T-helper 2 cell treated with Interferon-gamma antibody and Interleukin-4, amounts not matched to agents 5 μg/mL and 100 μg/mL, for 36 hours (primary cell): ENCODE measurements around the gene TPBGL.
A peak's percentile ranks its signal among the peaks of the same experiment; 100 is the strongest.

ENCODE experiments used
- DNase-seq: peaks from one replicate; pipeline ENCODE4 v3.0.0; 2021; ENCODE audit warnings: low spot score
- H3K27ac Mint-ChIP-seq: one replicate; pipeline ENCODE4 v1.8.0; 2021; ENCODE audit warnings: mild to moderate bottlenecking, mixed read lengths
- H3K27me3 Mint-ChIP-seq: one replicate; pipeline ENCODE4 v1.8.0; 2021; ENCODE audit warnings: low read depth, mixed read lengths
- H3K36me3 Mint-ChIP-seq: one replicate; pipeline ENCODE4 v1.8.0; 2021; ENCODE audit warnings: low read depth, mixed read lengths
- H3K4me1 Mint-ChIP-seq: one replicate; pipeline ENCODE4 v1.8.0; 2021; ENCODE audit warnings: low read depth, mixed read lengths
- H3K4me3 Mint-ChIP-seq: one replicate; pipeline ENCODE4 v1.8.0; 2022; ENCODE audit warnings: mild to moderate bottlenecking, moderate library complexity, mixed read lengths
- H3K9me3 Mint-ChIP-seq: one replicate; pipeline ENCODE4 v1.8.0; 2021; ENCODE audit warnings: mixed read lengths

Gene TPBGL

DNA sequence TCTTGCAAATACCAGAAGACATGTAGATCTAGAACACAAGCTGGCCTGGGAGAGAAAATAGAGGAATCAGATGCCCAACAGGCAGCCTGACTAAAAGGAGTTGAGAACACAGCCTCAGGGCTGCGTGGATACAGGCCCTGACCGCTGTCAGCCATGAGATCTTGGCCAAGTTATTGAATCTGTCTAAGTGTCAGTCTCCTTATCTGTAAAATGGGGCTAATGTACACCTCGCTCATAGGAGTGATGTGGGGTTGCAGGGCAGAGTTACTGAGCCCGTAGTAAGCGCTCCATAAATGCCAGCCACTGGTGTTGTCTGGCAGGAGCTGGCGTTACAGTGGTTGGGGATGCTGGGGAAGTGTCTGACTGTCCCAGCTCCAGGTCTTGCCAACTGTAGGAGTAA is 38.4 kb upstream of the TPBGL start:
- H3K4me3 Mint-ChIP-seq = no peak overlapping the region
- H3K4me1 Mint-ChIP-seq = no peaks in the 10 kb centered on the region
- DNase-seq = no peak
- no peaks in the 10 kb centered on the region for H3K9me3 Mint-ChIP-seq
- H3K36me3 Mint-ChIP-seq = no peaks in the 10 kb centered on the region
- H3K27ac Mint-ChIP-seq = no peak overlapping the region
- H3K27me3 Mint-ChIP-seq = peaks cover 3% of the 10 kb centered on the region

DNA sequence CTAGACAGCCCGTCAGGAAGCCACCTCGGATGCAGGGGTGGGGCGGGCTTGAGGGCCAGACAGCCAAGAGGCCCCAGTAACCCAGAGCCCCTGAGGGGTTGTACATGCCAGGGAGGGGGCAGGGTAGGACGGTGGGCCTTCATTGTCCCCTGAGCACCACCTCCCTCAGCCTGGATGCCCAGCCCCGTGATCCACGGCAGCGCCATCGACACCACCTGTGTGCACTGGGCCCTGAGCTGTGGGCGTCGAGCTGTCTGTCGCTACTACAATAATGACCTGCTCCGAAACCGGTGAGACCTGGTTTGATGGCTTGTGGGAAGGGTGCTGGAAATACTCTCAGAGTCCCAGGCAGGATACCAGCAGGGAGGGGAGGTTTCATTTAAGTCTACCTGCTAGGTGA is 37.4 kb upstream of the TPBGL start:
- peaks cover 5% of the 10 kb centered on the region for H3K27me3 Mint-ChIP-seq
- H3K4me1 Mint-ChIP-seq = no peaks in the 10 kb centered on the region
- H3K4me3 Mint-ChIP-seq = no peak overlapping the region
- DNase-seq = no peak
- no peaks in the 10 kb centered on the region for H3K36me3 Mint-ChIP-seq
- no peak overlapping the region for H3K27ac Mint-ChIP-seq
- no peaks in the 10 kb centered on the region for H3K9me3 Mint-ChIP-seq

DNA sequence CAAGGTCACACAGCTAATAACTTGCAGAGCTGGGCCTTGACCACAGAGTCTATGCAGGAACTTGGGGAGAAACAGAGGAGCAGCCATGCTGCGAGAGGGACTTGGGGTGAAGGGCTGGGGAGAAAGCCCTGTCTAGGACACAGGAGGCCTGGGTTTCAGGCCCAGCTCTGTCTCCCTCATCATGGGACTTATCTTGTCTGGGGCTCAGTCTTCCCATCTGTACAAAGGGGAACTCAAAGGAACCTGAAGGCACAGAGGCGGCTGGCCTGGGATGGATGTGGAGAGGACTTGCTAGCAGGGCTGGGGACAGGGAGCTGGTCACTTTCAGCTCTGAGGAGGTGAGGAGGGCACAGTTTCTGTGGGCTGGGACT is 36.9 kb upstream of the TPBGL start:
- no peak for DNase-seq
- H3K9me3 Mint-ChIP-seq = no peaks in the 10 kb centered on the region
- no peak overlapping the region for H3K27ac Mint-ChIP-seq
- H3K36me3 Mint-ChIP-seq = no peaks in the 10 kb centered on the region
- H3K27me3 Mint-ChIP-seq = peaks cover 5% of the 10 kb centered on the region
- H3K4me1 Mint-ChIP-seq = no peaks in the 10 kb centered on the region
- no peak overlapping the region for H3K4me3 Mint-ChIP-seq

DNA sequence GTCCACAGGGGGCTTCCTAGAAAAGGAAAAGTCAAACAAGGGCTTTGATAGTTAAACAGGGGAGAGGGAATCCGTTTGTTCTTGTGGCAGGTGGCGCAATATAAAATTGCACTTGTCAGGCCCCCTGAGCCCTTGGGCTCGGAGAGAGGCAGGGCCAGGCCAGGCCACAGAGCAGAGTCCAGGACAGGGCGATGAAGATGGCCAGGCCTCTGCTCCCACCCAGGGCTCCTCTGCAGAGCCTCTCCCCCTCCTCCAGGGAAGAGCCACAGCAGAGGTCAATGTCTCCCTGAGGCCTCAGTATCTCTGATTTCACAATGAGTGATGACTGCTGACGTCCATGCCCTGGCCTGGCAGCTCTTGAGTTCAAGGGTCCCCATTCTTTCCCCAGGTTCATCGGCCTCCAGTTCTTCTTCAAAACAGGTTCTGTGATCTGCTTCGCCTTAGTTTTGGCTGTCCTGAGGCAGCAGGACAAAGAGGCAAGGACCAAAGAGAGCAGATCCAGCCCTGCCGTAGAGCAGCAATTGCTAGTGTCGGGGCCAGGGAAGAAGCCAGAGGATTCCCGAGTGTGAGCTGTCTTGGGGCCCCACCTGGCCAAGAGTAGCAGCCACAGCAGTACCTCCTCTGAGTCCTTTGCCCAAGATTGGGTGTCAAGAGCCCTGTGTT is 36.4 kb upstream of the TPBGL start:
- no peak for DNase-seq
- Mint-ChIP-seq H3K9me3 (no peaks in the 10 kb centered on the region), H3K27ac (no peak overlapping the region), H3K4me1 (no peaks in the 10 kb centered on the region), H3K4me3 (no peak overlapping the region), H3K27me3 (peaks cover 5% of the 10 kb centered on the region), H3K36me3 (no peaks in the 10 kb centered on the region)

DNA sequence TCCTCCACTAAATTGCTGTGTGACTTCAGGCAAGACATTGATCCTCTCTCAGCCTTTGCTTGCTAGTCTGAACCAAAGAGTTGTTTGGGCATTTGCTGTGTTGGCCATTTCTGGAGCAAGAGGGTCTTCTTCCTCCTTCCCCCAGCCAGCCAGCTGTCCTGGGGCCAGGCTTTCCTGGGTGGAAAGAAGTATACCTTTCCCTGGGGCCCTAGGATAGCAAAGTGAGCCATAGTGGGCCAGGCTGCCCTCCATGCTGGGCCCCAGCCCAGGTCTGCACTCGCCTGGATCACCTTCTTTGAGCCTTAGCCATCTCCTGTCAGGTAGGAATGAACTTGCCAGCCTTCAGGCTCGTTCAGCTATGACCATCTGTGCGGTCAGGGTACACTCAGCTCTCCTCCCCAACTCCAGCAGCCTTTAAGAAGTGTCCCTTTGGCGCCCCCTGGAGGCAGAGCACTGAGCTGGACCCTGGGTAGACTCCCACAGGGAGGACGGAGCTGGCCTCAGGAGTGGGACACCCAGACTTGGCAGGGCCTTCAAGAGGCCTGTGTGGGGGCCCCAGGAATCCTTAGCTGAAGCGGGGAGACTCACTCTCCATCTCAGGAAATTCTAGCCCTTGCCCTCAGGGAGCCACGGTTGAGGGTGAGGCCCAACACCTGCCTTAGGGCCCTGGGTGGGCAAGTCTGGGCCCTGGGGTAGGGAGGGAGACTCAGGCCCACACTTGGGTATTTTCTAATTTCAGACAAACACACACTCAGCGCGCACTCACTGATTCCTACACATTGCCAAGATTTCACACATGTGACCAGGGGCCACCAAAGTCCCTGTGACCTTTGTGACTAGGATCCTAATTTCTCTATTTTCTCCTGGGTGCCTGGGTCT is 35.6 kb upstream of the TPBGL start:
- H3K9me3 Mint-ChIP-seq = no peaks in the 10 kb centered on the region
- peak; percentile 70 for DNase-seq

DNA sequence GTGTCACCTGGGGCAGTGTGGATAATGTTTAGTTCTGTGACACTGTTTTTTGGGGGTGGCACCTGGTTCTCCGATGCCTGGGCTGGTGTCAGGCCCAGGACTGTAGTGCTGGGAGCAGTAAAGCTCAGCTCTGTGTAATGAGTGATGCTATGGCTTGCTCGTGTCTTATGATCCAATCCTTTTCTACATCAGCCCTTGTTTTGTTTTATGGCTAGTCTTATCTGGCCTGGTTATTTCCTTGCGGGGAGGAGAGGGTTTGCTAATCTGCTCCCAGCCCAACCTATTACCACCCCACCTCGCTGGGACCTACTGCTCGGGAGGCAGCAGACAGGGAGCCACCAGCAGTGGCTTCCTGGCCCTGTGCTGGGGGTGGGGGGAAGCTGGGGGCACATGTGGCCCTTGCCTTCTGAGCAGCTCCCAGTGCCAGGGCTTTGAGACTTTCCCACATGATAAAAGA is 35.0 kb upstream of the TPBGL start:
- Mint-ChIP-seq H3K27ac (no peak overlapping the region), H3K4me1 (no peaks in the 10 kb centered on the region), H3K36me3 (no peaks in the 10 kb centered on the region), H3K27me3 (peaks cover 3% of the 10 kb centered on the region), H3K4me3 (no peak overlapping the region), H3K9me3 (no peaks in the 10 kb centered on the region)
- DNase-seq = no peak

More for the DNA sequence above, 35.6 kb upstream of the TPBGL start:
- Mint-ChIP-seq H3K27ac (no peak overlapping the region), H3K4me3 (no peak overlapping the region), H3K4me1 (no peaks in the 10 kb centered on the region), H3K27me3 (peaks cover 5% of the 10 kb centered on the region), H3K36me3 (no peaks in the 10 kb centered on the region)

DNA sequence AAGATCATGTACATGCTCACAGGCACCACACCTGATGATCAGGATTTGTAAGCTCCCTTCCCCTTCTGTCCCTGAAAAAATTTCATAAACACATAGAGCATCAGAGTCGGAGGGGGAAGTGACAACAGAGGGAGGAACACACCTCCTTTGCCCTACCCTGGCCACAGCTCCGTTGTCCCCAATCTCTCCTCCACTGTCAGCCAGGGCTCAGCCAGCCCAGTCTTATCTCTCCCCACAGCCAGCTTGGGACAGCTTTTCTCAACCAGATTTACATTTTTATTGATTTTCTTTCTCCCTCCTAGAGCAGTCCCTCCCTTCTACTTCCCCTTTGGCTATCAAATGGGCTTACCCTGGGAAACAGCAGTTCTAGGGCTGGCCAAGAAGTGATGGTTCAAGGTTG is 32.1 kb upstream of the TPBGL start:
- no peak for DNase-seq
- Mint-ChIP-seq H3K36me3 (no peaks in the 10 kb centered on the region), H3K9me3 (no peaks in the 10 kb centered on the region), H3K27me3 (peaks cover 3% of the 10 kb centered on the region), H3K4me3 (no peak overlapping the region), H3K4me1 (no peaks in the 10 kb centered on the region), H3K27ac (no peak overlapping the region)

DNA sequence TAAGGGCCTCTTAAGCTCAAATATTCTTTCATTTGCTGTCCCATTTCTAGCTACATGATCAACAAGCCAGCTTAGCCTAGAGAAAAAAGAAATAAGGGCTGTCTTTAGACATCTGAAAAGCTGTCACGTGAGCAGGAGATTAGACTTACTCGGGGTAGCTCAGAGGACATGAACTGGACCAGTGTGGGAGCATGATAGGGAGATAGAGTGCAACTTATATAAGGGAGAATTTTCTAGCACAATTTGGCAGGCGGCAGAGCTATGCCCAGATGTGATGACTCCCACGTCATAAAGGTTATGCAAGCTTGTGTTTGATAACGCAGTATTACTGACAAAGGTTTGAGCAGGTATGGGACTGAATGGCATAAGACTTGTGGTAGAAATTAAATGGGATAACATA is 28.2 kb upstream of the TPBGL start:
- no peaks in the 10 kb centered on the region for H3K9me3 Mint-ChIP-seq
- no peak overlapping the region for H3K27ac Mint-ChIP-seq
- no peaks in the 10 kb centered on the region for H3K36me3 Mint-ChIP-seq
- no peak overlapping the region for H3K4me3 Mint-ChIP-seq
- peaks cover 2% of the 10 kb centered on the region for H3K27me3 Mint-ChIP-seq
- no peaks in the 10 kb centered on the region for H3K4me1 Mint-ChIP-seq
- DNase-seq = no peak

DNA sequence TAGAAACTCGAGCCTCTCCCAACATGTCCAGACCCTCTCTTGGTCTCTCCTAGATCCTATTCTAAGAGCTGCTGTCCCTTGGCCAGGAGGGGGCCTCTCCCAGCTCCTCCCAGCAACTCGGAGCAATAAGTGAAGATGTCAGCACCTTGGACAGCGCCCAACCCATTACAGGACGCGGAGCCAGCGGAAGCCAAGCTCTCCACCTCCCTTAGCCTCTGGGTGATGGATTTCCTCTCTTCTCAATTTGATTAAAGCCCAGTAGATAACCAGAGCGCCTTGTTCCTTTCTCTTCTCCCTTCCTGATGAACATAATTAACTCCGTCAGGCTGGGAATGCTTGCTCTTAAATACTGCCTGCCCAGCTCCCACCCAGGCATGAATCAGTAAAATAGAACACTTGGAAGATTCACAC is 26.2 kb upstream of the TPBGL start:
- H3K27me3 Mint-ChIP-seq = peaks cover 2% of the 10 kb centered on the region
- no peaks in the 10 kb centered on the region for H3K36me3 Mint-ChIP-seq
- no peaks in the 10 kb centered on the region for H3K4me1 Mint-ChIP-seq
- no peak overlapping the region for H3K27ac Mint-ChIP-seq
- H3K9me3 Mint-ChIP-seq = no peaks in the 10 kb centered on the region
- DNase-seq = peak; percentile 71
- no peak overlapping the region for H3K4me3 Mint-ChIP-seq

DNA sequence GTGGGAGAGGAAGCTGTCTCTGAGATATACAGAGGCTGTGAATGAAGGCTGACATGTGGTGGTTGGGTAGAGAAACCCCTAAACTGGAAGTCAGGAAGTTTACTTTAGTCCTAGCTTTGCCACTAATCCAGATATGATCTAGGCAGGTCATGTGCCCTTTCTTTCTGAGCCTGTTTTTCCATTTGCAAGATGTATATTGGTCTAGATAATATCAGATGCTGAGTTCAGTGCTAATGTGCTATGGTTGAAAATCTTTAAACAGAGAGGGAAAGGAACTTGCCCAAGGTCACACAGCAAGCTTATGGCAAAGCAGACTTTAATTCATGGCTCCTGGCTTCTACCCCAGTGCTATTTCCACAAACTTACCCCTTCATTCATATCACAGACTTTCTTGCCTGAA is 25.7 kb upstream of the TPBGL start:
- H3K27ac Mint-ChIP-seq = no peak overlapping the region
- H3K27me3 Mint-ChIP-seq = peaks cover 2% of the 10 kb centered on the region

DNA sequence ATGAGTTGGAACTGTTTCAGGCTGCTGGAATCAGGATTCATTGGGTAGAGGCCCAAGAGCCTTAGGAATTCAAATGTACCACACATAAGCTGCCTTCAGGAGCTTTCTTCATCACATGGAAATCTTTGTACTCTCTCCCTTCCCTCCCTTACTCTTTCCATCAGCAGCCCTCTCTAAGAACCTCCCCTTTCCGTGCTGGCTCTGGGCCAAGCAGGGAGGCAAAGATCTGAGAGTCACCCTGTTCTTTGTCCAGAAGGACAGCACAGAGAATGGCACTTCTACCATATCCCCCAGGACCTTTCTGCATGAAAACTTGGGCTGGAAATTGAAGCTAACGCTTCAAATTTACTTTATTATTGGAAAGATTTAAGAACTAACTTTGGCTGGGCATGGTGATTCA is 20.7 kb upstream of the TPBGL start:
- no peaks in the 10 kb centered on the region for H3K9me3 Mint-ChIP-seq
- H3K4me1 Mint-ChIP-seq = no peaks in the 10 kb centered on the region
- no peak for DNase-seq
- H3K36me3 Mint-ChIP-seq = no peaks in the 10 kb centered on the region
- no peak overlapping the region for H3K27ac Mint-ChIP-seq
- H3K27me3 Mint-ChIP-seq = no peaks in the 10 kb centered on the region
- H3K4me3 Mint-ChIP-seq = no peak overlapping the region

More for the DNA sequence above, 25.7 kb upstream of the TPBGL start:
- no peak for DNase-seq
- no peaks in the 10 kb centered on the region for H3K36me3 Mint-ChIP-seq
- H3K4me1 Mint-ChIP-seq = no peaks in the 10 kb centered on the region
- H3K9me3 Mint-ChIP-seq = no peaks in the 10 kb centered on the region
- no peak overlapping the region for H3K4me3 Mint-ChIP-seq

DNA sequence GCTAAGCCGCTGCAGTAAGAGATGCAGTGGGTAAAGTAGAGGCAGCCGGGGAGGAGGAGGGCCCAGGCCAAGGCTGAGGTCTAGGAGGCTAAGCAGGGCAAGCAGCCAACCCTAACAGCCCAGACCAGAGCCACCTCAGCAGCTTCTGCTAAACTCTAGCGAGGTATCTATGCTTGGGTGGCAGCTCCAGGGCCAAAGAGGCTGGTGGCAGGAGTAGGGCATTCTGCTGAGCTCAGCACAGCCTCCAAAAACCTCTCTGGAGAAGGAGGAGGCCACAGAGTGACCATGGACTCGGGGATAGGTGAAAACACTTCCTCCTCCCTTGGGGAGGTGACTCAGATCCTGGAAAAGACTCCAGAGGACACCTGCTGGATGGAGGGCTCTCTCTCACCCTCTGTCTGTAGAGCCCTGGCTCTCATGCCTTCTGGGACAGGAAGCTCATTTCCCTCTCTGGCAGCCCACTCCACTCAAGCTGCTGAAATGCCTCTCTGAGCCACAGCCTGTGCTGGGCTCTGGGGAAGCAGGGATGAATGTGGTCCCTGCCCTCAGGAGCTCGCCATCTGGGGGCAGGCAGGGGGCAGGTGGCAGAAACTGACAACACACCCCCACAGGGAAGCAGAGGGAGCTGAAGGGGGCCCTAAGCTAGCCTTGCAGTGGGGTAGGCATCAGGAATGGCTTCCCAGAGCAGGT is 16.5 kb upstream of the TPBGL start:
- Mint-ChIP-seq H3K27ac (no peak overlapping the region), H3K4me3 (no peak overlapping the region), H3K27me3 (no peaks in the 10 kb centered on the region), H3K4me1 (no peaks in the 10 kb centered on the region), H3K36me3 (no peaks in the 10 kb centered on the region), H3K9me3 (no peaks in the 10 kb centered on the region)
- DNase-seq = no peak

DNA sequence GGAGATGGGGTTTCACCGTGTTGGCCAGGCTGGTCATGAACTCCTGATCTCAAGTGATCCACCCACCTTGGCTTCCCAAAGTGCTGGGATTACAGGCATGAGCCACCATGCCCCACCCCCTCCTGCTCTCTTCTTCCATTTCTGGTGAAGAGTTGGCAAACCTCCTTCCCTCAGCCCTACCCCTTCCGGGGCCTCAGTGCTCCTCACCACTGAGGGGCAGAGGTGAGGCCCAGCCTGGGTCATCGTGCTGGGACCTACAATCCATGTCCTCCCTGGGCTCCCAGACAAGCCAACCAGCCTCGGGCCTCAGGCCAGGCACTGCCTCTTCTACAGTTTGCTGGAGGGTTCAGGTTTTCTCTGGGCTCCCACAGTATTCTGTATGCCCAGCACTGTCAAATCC is 14.8 kb upstream of the TPBGL start:
- no peaks in the 10 kb centered on the region for H3K4me1 Mint-ChIP-seq
- no peak overlapping the region for H3K4me3 Mint-ChIP-seq
- H3K27me3 Mint-ChIP-seq = no peaks in the 10 kb centered on the region
- H3K27ac Mint-ChIP-seq = no peak overlapping the region
- no peak for DNase-seq
- no peaks in the 10 kb centered on the region for H3K9me3 Mint-ChIP-seq
- H3K36me3 Mint-ChIP-seq = no peaks in the 10 kb centered on the region

DNA sequence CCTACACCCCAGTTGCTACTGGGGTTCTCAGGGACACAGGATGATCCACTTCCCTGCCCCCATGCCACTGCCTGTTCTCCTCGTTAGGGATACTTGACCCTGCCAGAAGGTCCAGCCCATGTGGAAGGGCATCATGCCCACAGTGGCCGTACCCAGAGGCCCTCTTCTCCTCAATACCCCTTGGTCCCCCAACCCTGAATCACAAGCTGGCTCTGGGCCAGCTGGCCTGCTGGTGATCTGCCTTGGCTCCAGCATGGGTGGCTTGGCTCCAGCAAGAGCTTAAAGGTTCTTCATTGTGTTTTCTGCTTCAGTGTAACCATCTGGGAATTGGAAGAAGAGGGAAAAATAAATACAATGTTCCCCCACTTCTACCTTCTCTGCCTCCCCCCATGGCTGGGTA is 11.1 kb upstream of the TPBGL start:
- H3K27me3 Mint-ChIP-seq = no peaks in the 10 kb centered on the region
- no peak for DNase-seq
- H3K36me3 Mint-ChIP-seq = no peaks in the 10 kb centered on the region
- H3K27ac Mint-ChIP-seq = no peak overlapping the region
- H3K4me1 Mint-ChIP-seq = no peaks in the 10 kb centered on the region
- no peaks in the 10 kb centered on the region for H3K9me3 Mint-ChIP-seq
- no peak overlapping the region for H3K4me3 Mint-ChIP-seq
